GM21737 (cell line): ENCODE results near the gene TXNL1.
A peak's percentile ranks its signal among the peaks of the same experiment; 100 is the strongest.
"Not testable (repeated sequence)": the region's sequence is repeated elsewhere in the genome, so short reads cannot be mapped to it uniquely, and the experiment has no call there.

Source experiments
- ATAC-seq: cut with Tn5 transposase; IDR thresholded peaks from one replicate; pipeline ENCODE4 v1.9.1; 2021; ENCODE audit warnings: mild to moderate bottlenecking, moderate library complexity; ENCODE audit not compliant: unreplicated experiment

The TXNL1 gene

DNA sequence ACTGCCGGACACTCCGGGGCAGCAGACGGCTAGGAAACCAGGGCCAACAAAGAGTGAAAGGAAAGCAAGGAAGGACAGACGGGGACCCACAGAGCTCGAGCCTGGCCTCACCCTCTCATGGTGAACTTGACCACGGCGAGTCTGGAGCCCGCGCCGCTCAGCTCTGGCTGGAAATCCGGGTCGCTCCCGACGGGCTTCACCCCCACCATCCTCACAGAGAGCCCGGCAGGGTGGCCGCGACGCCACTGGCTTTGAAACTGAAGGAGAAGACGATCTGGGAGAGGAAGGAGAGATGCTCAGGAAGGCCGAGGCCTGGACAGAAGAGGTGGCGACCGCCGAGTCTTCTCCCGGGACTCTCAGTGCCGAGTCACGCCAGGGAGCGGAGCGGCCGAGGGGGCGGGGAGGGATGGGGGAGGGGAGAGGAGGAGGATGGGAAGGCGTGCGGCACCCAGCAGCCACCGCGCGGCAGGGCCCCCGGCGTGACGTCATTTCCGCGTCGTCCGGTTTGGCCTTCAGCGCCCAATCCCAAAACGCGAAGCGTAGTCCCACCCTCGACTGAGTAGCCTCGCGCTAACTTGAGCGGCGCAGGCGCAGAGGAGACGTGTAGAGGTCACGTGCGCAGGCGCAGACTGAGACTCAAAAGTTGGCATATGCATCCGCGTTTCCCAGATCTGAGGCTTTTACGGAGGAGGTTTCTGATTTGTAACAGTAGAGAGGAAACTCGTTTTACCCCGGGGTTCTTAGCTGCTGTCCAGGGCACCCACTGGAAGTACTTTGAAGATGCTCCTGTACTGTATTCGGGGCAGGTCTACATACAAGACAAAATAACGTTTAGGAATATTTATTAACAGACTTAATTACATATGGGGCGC, at the start of gene TXNL1:
TSS of gene TXNL1 (minus strand) at position 361 of the 872 bp plus-strand sequence. CDS start at position 209, 152 bp downstream.
- peak; percentile 93 for ATAC-seq

DNA sequence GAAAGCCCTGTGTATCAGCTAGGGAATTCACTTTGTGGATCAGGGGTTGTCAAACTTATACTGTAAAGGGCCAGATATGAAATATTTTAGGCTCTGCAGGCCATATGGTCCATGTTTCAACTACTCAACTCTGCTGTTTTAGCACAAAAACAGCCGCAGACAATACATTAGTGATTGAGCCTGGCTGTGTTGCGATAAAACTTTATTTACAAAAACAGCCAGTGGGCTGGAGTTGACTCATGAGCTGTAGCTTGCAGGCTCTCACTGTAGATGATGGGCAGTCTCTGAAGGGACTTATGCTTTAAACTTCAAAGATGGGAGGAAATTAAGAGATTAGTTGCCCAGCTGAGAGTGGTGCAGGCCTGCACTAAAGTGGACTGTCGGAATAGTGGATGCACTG, 45.9 kb upstream of the TXNL1 start:
- ATAC-seq: no peak

DNA sequence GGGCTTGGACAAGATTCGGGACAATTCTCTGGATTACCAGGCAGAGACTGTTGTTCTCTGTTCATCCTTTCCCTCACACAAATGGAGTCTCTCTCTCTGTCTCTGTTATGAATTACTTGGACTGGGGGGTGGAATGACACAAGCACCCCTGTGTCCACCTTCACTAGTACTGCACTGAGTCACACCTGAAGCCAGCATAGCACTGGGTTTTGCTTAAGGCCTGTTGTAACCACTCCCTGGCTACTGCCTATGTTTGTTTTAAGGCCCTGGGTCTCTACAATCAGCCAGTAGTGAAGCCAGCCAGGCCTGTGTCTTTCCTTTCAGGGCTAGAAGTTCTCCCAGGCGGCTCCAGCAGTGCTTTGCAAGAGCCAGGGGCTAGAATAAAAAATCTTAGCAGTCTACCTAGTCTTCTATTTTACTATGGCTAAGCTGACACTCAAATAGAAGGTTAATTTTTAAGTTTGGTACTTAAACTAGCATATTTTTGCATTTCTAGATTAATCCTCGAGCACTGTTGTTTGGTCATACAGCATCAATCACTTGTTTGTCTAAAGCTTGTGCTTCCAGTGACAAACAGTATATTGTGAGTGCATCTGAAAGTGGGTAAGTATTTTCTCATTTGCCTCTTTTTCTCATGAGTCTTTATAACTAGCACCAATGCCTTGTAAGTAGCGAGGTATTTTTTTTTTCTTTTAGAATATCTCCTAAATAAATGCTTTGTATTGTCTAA, 40.6 kb upstream of the TXNL1 start:
- ATAC-seq: no peak

DNA sequence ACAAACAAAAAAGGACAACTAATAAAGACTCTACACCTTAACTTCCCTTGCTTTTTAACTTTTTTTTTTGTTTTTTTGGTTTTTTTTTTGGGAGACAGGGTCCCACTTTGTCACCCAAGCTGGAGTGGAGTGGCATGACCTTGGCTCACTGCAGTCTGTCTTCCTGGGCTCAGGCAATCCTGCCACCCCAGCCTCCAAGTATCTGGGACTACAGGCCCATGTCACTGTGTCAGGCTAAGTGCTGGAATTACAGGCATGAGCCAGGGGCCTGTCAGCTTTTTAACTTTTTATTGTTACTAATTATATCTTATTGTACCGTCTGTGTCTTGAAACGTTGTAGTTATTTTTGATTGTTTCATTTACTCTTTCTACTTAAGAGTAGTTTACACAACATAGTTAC, 38.2 kb upstream of the TXNL1 start:
- no peak for ATAC-seq

DNA sequence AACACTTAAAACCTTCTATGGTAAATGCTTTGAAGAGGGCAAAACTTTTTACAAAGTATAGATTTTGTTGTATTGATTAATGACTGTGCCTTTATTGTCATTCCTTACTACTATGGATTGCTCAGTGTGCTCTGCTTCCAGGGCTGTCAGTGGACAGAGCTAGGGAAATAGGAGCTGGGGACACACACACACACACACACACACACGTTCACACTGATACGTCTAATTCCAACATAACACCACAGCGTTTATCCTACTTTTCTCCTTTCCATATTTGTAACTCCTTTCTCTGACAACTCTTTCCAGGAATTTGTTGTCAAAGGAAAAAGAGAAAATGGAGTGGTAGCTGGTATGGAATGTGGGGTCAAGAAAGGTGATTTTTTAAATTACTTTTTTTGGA, 34.6 kb upstream of the TXNL1 start:
- no peak for ATAC-seq

DNA sequence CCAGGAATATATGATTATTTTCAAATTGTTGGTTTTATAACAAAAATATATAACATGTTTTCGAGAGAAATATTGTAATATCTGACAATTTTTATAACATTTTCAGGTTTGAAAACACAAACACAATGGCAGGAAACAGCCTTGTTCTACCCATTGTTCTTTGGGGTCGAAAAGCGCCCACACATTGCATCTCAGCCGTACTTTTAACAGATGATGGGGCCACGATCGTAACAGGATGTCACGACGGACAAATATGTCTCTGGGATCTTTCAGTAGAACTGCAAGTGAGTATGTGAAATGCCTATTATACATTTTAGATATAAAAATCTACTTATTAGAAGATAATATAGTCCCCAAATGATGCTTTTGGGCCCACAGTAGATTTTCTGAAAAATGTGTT, 34.0 kb upstream of the TXNL1 start:
- ATAC-seq: no peak

DNA sequence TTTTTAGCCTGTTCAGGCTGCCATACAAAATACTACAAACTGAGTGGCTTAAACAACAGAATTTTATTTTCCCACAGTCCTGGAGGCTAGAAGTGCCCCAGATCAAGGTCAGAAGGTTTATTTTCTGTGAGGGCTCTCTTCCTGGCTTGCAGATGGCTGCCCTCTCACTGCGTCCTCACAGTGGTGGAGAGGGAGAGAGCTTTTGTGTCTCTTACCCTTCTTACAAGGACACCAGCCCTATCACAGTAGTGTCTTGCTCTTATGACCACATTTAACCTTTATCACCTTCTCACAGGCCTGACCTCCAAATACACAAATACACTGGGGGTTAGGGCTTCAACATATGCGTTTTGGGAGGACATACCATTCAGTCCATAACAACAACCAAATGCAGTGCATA, 24.5 kb upstream of the TXNL1 start:
- ATAC-seq: no peak

DNA sequence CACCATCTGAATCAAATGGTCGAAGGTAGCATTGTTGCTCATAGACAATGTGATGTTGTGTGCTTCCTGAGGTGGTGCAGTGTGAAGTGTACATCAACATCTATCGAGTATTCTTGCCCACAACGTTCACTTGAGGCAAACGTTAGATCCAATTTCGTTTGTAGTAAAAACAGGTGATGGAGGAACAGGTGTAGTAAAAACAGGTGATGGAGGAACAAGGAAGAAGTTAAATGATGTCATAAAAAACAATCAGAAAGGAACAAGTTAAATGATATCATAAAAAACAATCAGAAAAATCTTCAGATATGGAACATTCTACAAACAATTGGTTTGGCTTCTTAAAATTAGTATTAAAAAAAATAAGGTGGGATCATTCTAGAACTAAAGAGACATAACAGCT, 24.1 kb upstream of the TXNL1 start:
- no peak for ATAC-seq

DNA sequence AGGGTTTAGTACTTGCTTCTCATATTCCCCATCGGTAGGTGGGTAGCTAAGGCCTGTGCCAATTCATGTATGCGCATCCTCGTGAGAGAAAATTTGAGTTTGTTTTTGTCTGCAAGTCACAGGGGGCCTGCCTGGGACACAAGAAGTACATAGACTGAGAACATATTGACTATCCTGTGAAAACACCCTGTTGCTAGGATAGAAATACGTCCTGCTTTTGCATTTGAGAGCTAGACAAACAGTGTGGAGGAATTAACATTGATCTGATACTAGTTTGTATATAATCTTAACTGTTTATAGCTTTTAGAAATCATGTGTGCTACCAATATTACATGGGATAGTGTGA, 23.6 kb upstream of the TXNL1 start:
- no peak for ATAC-seq

DNA sequence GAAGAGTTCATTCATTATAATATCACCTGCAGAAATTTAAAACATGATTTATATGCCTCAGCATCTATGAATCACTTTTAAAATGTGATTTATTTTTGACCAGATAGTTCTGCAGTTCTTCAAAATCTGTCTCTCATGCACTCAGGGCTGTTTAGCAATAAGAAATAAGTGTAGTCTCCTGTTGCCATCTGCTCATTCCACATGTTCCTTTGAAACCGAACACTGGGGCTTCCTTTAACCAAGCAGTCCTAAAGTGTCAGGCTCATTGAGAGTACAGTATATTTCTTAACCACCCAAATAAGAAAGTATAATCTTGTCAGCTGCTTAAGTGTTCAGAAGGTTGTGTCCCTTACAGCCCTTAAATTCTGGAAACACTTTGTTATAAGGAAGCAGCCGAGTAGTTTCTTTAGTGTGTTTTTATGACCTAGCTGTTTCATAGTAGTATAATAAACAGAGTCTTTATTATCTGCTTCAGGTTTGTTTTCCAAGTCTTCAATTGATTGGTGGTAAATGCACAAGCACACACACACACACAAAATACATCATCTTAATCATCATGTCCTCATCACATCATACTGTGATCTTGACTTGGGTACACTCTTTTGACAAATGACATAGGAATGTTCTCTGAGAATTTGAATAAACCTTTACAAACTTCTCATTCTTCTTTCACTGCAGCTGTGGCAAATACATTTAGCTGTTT, 23.1 kb upstream of the TXNL1 start:
- ATAC-seq: no peak

DNA sequence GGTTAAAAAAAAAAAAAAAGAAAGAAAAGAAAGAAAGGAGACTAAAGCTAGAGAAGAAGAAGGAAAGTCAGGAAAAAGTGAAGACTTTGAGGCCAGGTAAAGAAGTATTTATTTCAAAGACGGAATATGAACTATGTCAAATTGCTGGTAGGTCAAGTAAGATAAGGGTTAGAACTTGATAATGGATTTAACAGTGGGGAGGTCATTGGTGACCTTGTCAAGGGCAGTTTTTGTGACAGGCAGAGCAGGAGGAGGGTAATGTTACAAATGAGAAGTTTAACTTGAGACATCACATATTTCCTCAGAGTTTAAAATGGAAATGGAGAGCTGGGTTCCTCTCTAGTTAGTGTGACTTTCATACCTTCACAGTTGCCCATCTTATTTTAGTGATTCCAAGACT, 22.3 kb upstream of the TXNL1 start:
- ATAC-seq: no peak

DNA sequence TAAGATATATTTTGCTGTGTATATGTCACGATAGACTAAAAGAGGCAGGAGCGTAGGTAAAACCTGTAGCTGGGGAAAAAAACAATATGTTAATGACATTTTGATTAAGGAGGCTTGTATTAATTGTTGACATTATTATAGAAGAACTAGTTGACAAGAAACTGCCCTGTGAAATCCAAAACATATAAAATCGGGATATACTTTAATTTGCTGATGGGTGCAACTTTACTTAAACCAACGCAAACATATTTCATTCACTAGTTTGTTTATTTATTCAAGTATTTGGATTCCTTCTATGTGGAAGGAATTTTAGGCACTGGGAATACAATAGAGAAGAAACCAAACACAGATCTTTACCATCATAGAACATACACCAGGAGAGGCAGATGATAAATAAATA, 20.7 kb upstream of the TXNL1 start:
- ATAC-seq: no peak

DNA sequence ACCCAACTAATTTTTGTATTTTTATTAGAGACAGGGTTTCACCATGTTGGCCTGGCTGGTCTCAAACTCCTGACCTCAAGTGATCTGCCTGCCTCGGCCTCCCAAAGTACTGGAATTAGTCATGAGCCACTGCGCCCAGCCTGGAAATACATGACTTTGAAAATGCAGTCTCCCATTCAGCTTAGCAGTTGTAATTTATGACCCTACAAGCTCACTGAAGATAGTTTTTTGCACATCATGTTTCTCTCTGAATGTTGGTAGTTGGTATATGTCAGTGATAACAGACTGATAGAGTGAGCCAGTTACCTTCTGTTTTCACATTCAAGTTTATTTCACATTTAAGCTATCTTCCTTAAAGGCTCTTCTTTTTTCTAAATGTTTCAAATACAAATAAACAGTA, 19.9 kb upstream of the TXNL1 start:
- no peak for ATAC-seq

DNA sequence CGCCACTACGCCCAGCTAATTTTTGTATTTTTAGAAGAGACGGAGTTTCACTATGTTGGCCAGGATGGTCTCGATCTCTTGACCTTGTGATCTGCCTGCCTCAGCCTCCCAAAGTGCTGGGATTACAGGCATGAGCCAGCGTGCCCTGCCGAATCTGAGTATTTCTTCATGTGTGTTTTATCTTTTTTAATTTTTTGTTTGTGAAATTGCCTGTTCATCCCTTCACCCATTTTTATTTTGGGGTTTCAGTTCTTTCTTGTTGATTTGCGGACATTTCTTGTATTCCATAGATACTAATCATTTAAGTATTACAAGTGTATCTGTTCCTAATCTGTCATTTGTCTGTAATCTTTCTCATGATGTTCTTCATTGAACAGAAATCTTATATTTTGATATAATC, 15.9 kb upstream of the TXNL1 start:
- ATAC-seq: not testable (repeated sequence)

DNA sequence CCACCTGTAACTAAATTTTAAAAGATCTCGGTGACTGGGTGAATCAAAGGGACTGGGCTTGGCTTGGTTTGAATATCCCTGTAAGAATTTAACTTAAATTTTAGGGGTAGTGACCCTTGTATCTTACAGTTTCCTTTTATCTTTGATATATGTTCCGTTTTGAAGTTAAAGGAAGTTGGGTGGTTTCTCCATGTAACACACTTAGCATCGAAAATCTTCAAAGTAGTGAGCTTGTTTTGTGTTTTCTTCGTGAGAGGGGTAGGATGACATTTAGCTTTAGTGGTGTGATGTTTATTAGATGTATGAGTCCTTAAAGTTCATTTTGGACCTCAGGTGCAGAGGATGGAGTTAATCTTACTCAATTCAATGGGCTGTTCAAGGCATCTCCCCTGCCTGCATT, 14.4 kb upstream of the TXNL1 start:
- ATAC-seq: no peak

DNA sequence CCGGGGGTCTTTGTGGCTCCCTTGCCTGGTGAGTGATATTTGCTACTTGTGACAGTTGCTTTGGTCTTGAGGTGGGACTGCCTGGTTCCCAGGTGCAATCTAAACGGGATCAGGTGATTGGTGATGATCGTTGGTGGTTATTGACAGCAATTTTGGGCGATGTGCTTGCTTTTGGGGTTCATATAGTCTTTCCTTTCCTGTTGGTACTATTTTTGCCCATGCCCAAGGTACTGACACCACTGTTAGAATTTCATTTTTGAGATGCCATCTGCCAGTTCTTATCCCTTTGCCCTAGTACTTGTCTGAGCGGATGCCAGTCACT, 13.3 kb upstream of the TXNL1 start:
- ATAC-seq: no peak

DNA sequence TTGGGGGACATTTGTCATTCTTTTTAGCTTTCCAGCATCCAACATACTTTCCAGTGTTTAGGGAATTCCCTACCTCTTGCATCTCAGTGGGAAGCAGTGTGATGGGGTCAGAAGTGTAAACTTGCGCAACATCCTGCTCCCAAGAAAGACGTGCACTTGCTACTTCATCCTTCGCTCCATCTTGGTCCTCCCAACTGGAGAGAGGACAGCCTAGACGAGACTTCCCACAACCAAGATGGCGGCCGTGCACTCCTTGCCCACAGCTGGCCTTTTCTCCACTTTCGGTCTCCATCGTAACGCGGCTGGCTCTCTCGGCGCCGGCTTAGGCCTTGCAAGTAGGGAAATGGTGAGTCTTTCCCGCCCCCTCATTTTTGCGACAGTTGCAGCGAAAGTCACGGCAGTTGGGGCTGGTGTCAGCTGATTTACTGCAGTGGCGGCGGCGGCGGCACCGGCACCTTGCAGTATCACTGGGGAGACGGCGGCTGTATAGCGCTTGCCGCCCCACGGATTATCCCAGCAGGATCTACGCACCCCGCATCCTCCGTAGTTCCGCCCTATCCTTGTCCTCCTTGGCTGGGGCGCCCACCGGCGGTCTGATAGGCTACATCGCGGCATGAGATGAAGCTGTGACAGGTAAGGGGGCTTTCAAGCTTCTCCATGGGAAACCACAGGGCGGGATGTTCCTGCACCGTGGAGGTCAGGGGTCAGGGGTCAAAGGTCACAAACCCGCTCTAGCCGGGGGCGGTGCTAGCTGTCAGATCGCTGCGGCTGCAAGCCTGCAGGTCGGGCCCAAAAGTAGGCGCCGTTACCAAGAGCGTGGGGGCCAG, 12.8 kb upstream of the TXNL1 start, which contains the start of gene WDR7:
TSS of gene WDR7 (plus strand) at position 416 of the 827 bp plus-strand sequence. CDS start 21,157 bp downstream, outside the sequence.
- peak; percentile 96 for ATAC-seq

DNA sequence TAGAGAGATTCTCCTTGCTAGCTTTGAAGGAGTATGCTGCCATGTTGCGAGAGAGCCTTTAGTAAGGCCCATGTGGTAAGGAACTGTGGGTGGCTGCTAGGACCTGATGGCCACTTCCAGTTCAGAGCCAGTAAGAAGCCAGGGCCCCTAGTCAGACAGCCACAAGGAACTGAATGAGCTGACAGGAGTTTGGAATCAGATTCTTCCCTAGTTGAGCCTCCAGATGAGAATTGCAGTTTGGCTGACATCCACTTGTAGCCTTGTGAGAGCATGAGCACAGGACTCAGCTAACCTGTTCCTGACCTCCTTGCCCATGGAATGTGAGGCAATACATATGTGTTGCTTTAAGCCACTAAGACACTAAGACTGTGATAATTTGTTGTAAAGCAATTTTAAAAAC, 11.6 kb upstream of the TXNL1 start:
- no peak for ATAC-seq

DNA sequence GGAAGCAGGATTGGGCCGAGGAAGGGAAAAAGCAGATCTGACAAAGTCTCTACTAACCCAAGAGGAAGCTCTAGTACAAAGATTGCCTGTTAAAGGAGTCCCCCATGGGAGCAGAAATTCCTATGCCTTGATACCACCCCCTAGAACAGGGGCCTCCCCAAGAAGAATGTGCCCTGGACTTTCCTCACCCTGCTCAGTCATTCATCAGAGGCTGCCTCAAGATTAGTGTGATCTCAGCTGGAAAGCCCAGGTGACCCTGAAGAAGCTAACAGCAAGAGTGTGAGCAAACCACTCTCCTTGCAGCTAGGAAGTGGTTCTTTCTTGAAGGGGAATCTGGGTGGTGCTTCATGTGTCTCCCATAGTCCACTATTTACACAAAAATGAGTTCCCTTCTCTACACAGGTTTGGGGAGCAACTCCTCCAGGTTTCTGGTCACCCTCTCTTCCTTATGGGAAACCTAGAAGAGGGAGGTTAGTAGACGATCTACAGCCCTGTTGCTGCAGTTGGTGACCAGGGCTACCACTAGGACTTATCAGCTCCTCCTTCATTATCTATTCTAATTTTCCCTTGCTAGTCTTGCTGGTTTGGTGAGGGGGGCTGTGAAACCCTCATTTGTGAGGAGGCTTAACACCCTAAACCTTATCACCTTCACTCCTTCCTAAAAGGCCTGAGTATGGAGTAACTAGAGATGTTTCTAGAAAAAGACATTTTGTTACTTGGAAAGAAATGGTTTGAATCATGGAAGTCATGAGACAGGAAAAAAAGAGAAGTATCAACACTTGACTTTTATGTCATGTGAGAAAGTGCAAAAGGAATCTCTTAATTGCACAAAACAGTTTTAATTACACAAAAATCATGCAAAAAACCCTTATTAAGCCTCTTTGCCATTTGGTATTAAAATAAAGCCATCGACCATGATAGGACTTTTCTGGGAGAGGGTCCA, 9.8 kb upstream of the TXNL1 start:
- no peak for ATAC-seq

DNA sequence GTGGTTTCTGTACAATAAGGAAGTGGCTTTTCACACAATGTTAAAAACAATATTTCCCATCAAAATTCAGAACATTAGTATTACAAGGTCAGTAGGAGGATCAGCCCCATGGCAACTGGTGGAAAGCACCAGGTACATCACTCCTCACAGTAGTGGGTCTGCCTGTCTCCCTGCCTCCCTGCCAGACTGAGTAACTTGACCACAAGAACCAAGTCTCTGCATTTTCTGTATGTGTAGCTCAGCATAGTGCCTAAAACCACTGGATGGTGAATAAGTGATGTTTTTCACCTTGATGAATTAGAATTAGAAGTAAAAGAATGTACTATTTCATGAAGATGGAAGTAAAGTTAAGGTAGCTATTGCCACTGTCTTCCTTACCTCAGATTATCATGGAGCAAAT, 8.7 kb upstream of the TXNL1 start:
- ATAC-seq: no peak
